GM19463 (cell line): ENCODE results near the gene AMPD3.
"Not testable (repeated sequence)": the region's sequence is repeated elsewhere in the genome, so short reads cannot be mapped to it uniquely, and the experiment has no call there.

Experiments
- ATAC-seq: cut with Tn5 transposase; IDR thresholded peaks from one replicate; pipeline ENCODE4 v1.9.1; 2021; ENCODE audit warnings: mild to moderate bottlenecking, moderate library complexity; ENCODE audit not compliant: unreplicated experiment

AMPD3 gene

DNA sequence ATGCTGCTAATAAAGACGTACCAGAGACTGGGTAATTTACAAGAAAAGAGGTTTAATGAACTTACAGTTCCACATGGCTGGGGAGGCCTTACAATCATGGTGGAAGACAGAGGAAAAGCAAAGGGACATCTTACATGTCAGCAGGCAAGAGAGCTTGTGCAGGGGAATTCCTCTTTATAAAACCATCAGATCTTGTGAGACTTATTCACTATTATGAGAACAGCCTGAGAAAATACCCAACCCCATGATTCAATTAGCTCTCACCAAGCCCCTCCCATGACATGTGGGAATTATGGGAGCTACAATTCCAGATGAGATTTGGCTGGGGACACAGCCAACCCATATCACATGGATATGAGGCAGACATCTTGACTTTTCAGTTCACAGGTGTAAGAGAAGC lies 18.4 kb upstream of the AMPD3 start:
- ATAC-seq = not testable (repeated sequence)

- no peak for ATAC-seq
Observed at GRCh38 chr11:10438458-10438857, 16.6 kb upstream of the AMPD3 start.

- no peak for ATAC-seq
Observed at GRCh38 chr11:10439351-10439750, 15.7 kb upstream of the AMPD3 start.

GRCh38 chr11:10439924-10440323 lies 15.1 kb upstream of the AMPD3 start:
- ATAC-seq = no peak

DNA sequence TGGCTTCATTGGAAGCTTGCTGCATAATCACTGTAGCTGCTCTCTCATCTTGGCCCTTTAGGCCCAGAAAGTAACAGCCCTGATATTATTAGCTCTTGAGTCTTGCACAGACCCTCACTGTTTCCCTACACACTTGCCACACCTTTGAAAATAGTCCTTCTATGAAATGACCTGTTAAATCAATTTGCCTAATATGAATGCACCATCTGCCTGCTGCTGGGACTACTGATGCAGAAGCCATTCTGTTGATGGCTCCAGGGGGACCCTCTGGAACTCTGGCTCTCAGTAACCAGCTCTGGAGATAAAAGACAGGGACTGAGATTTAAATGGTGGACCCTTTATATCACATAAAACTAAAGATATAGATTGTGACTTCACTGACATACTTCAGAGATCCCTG lies 14.7 kb upstream of the AMPD3 start:
- ATAC-seq = no peak

DNA sequence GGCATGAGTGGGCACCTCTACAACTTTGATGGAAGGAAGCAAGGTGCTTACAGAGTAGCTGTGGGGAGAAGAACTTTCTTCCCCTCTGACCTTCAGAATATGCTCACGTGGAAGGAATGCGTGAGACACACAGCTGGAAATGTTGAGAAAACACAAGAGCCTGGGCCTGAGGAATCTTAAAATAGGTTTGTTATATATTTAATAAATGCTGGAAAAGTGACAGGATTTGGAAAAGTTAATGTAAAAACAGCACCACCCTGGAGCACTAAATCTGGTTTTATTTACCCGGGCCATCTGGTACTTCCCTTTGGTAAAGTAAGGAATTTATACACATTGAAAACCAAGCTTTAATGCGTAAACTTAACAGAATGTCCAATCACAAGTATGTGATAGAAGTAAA lies 14.0 kb upstream of the AMPD3 start:
- ATAC-seq = no peak

- ATAC-seq = peak; percentile 95
Observed at GRCh38 chr11:10441652-10442503, 13.2 kb upstream of the AMPD3 start.

GRCh38 chr11:10443152-10443551 lies 11.9 kb upstream of the AMPD3 start:
- no peak for ATAC-seq

DNA sequence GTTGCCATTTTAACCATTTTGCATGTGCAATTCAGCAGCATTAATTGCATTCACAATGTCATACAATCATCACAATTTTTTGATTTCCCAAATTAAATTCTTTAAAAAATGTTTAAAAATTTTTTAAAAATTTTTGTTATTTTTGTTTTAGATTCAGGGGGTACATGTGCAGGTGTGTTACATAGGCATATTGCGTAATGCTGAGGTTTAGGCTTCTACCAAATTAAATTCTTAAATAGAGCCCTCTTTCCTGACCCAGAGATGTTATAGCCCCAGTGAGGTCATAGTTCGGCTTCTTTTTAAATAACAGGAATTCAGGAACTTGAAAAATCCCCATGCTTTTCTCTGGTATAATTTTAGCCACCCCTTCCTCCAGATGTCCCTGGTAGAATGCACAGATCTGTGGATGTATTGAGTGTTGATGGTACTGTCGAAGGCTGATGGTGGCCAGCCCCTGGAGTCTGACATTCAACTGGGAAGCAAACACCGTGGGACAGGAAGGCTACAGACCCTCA lies 11.3 kb upstream of the AMPD3 start:
- no peak for ATAC-seq

- no peak for ATAC-seq
Observed at GRCh38 chr11:10444725-10445315, 10.2 kb upstream of the AMPD3 start.

DNA sequence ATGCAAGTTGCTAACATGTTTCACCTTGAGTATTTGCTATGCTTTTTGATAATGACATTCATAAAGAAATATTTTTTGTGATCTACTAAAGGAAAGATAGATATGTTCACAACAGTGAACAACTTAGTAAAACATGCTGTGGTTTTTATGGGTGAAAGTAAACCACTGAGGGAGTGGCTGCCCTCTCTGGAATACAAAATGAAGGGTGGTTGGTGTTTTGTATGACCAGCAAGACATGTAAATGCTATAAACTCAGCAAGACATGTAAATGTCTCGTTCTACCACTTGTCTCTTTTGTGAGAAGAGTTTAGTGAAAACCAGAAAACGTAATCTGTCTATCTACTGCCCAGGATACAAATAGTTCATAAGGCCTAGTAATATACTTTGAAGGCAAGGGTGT lies 7.6 kb upstream of the AMPD3 start:
- ATAC-seq = no peak

DNA sequence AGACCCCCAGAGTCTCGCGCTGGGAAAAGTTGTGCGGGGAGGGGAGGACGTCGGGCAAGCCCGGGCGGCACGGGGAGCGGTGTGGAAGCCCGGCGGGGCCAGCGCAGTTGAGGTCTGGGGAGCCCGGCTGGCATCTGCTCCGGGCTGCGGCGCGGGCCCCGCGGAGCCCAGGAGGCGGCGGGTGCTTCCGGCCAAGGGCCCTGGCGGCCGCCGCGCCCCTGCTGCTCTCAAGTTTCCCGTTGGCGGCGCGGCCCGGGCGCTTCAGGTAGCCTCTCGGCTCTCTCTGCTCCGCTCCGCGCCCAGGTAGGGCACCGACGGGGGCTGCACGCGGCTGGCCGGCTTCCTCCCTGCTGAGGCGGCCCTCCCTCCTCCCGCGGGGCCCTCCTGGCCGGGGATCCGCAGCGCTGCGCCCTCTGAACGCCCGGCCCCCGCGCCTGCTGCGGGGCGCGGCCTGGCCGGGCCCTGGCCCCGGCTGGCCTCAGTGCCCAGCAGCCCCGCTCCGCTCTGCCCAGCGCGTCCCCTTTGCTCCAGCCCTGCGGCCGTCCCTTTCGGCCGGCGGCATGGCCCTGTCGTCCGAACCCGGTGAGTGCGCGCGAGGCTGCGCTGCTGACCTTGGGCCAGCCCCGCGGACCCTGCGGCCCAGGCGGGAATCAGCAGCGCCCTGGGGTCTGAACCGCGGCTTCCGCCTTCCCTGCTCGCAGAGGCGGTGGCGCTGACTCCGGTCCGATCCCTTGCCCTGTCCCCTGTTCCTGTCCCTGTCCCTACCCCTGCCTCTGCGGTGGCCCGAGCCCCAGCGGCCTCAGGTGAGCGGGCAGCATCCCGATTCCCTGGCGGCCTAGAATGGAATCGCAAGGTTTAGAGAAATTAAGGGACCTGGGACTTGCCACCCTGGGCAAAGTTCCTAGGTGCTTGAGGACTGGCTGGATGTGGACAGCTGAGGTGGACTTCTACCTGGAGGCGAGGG lies 4.3 kb upstream of the AMPD3 start:
- peak; percentile 33 for ATAC-seq

GRCh38 chr11:10451426-10452116 lies 3.5 kb upstream of the AMPD3 start:
- ATAC-seq = no peak

GRCh38 chr11:10452211-10452767 lies 2.8 kb upstream of the AMPD3 start:
- ATAC-seq = no peak

GRCh38 chr11:10453261-10453660 lies 1.8 kb upstream of the AMPD3 start:
- no peak for ATAC-seq

GRCh38 chr11:10455637-10456487 lies 798 bp downstream of the AMPD3 start:
- ATAC-seq = peak; percentile 49

DNA sequence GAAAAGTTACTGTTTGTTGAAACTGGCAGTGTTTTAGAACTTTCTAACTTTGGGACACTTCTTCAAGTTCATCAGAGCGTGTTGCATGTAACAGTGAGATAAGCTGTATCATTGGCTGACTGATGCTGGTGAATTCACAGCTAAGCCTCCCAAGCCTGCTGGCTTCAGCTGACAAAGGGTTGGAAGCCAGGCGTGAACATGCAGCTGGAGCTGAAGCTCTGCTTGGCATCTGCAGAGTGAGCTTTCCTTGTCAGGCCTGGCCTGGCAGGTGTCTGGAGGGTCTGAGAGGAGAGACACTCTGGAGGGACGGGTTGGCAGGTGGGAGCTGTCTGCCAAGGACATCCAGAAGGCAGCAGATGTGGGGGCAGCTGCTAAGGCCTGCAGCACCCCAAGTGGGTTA lies 1.5 kb downstream of the AMPD3 start:
- ATAC-seq = no peak

DNA sequence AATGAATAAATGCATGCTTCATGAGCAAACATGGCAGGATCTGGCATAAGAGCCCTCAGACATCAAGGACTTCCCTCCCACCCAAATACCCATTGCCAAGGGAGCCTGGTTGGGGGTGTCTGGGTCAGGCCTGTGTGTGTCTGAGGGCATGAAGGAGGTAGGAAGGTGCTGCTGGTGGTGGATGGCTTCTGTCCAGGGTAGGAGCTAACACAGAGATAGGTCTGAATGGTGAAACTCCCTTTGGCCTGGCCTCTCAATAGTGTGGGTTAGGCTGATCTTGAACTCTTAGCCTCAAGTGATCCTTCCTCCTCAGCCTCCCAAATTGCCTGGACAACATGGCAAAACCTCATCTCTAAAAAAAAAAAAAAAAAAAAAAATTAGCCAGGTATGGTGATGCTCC lies 2.8 kb downstream of the AMPD3 start:
- no peak for ATAC-seq
